Mesenchymal stem cell (in vitro differentiated cells and primary cell): ENCODE measurements around the gene SRRM4.
"Not testable (repeated sequence)": the region's sequence is repeated elsewhere in the genome, so short reads cannot be mapped to it uniquely, and the experiment has no call there.

Experiments used
- DNase-seq: peaks from one replicate; pipeline ENCODE4 v3.0.0-alpha.2; 2013
- H2AFZ ChIP-seq: one replicate; pipeline ENCODE4 v1.6.1; 2013; ENCODE audit warnings: low read depth, mild to moderate bottlenecking, control low read depth, inconsistent platforms, low read length, moderate library complexity
- H2AK5ac ChIP-seq: 2 replicates; pipeline ENCODE4 v1.6.1; 2013; ENCODE audit warnings: low read length, moderate library complexity, mild to moderate bottlenecking, inconsistent platforms; ENCODE audit not compliant: severe bottlenecking
- H2BK120ac ChIP-seq: one replicate; pipeline ENCODE4 v1.6.1; 2013; ENCODE audit warnings: low read depth, mild to moderate bottlenecking, inconsistent platforms, low read length, moderate library complexity
- H2BK12ac ChIP-seq, 2 experiments: one replicate each; pipeline ENCODE4 v1.6.1; 2013; ENCODE audit warnings: inconsistent platforms in 2 of 2, low read length in 2 of 2, mild to moderate bottlenecking in 2 of 2, moderate library complexity in 2 of 2, control low read depth in 1 of 2
- H2BK15ac ChIP-seq: one replicate; pipeline ENCODE4 v1.6.1; 2013; ENCODE audit warnings: mild to moderate bottlenecking, low read depth, inconsistent platforms; ENCODE audit not compliant: poor library complexity, severe bottlenecking
- H2BK5ac ChIP-seq: 2 replicates; pipeline ENCODE4 v1.6.1; 2013; ENCODE audit warnings: low read depth, mild to moderate bottlenecking, low read length, control low read depth, inconsistent platforms; ENCODE audit not compliant: poor library complexity, severe bottlenecking
- H3K14ac ChIP-seq, 2 experiments: one replicate each; pipeline ENCODE4 v1.6.1; 2013; ENCODE audit warnings: inconsistent platforms in 2 of 2, low read length in 2 of 2, control low read depth in 1 of 2, mild to moderate bottlenecking in 1 of 2, moderate library complexity in 1 of 2
- H3K18ac ChIP-seq, 2 experiments: one replicate each; pipeline ENCODE4 v1.6.1; 2013; ENCODE audit warnings: inconsistent platforms in 2 of 2, low read length in 2 of 2, control low read depth in 1 of 2, low read depth in 1 of 2, mild to moderate bottlenecking in 1 of 2
- H3K23ac ChIP-seq, 2 experiments: one replicate each; pipeline ENCODE4 v1.6.1; 2013; ENCODE audit warnings: inconsistent platforms in 2 of 2, low read length in 2 of 2, mild to moderate bottlenecking in 2 of 2, moderate library complexity in 2 of 2, control low read depth in 1 of 2
- H3K27ac ChIP-seq: 2 replicates; pipeline ENCODE4 v1.5.1; 2013; ENCODE audit warnings: mild to moderate bottlenecking, moderate library complexity, low read length, control low read depth, inconsistent platforms; ENCODE audit not compliant: poor library complexity, severe bottlenecking
- H3K27me3 ChIP-seq, 2 experiments: 2 replicates each; pipeline versions ENCODE4 v1.6.1 to v1.7.0; 2013; ENCODE audit warnings: low read length in 2 of 2, mild to moderate bottlenecking in 2 of 2, moderate library complexity in 2 of 2, control low read depth in 1 of 2, inconsistent platforms in 1 of 2; ENCODE audit not compliant: control insufficient read depth in 1 of 2, insufficient read depth in 1 of 2
- H3K36me3 ChIP-seq, 2 experiments: 2 replicates each; pipeline versions ENCODE4 v1.6.1 to v1.7.0; 2013; ENCODE audit warnings: low read length in 2 of 2, control low read depth in 1 of 2, inconsistent platforms in 1 of 2, low read depth in 1 of 2, mild to moderate bottlenecking in 1 of 2; ENCODE audit not compliant: insufficient read depth in 2 of 2, control insufficient read depth in 1 of 2
- H3K4ac ChIP-seq, 2 experiments: one replicate each; pipeline ENCODE4 v1.6.1; 2013; ENCODE audit warnings: inconsistent platforms in 2 of 2, low read length in 2 of 2, mild to moderate bottlenecking in 2 of 2, moderate library complexity in 2 of 2, control low read depth in 1 of 2, low read depth in 1 of 2
- H3K4me1 ChIP-seq: 2 replicates; pipeline ENCODE4 v1.6.1; 2013; ENCODE audit warnings: low read depth, low read length, control low read depth; ENCODE audit not compliant: control insufficient read depth, insufficient read depth
- H3K4me2 ChIP-seq: 2 replicates; pipeline ENCODE4 v1.6.1; 2013; ENCODE audit warnings: low read length, mild to moderate bottlenecking, inconsistent platforms; ENCODE audit not compliant: poor library complexity, severe bottlenecking
- H3K4me3 ChIP-seq, 2 experiments: 2 replicates each; pipeline versions ENCODE4 v1.5.1 to v1.7.0; 2013; ENCODE audit warnings: low read length in 2 of 2, mild to moderate bottlenecking in 2 of 2, control low read depth in 1 of 2, low read depth in 1 of 2; ENCODE audit not compliant: insufficient read depth in 1 of 2
- H3K79me1 ChIP-seq: replicated peaks from 2 replicates; pipeline ENCODE4 v1.6.1; 2013; ENCODE audit warnings: mild to moderate bottlenecking, control low read depth, low read length, inconsistent platforms; ENCODE audit not compliant: poor library complexity, severe bottlenecking
- H3K9ac ChIP-seq: 2 replicates; pipeline ENCODE4 v1.7.0; 2013; ENCODE audit warnings: mild to moderate bottlenecking, low read length, moderate library complexity
- H3K9me3 ChIP-seq: 2 replicates; pipeline ENCODE4 v1.7.0; 2013; ENCODE audit warnings: mild to moderate bottlenecking, low read length; ENCODE audit not compliant: control insufficient read depth
- H4K8ac ChIP-seq: one replicate; pipeline ENCODE4 v1.6.1; 2013; ENCODE audit warnings: inconsistent platforms, mild to moderate bottlenecking, low read length, moderate library complexity
- H4K91ac ChIP-seq: one replicate; pipeline ENCODE4 v1.6.1; 2013; ENCODE audit warnings: mild to moderate bottlenecking, low read length, inconsistent platforms
- WGBS: methylation state at CpG from one replicate; pipeline ENCODE4 v1.1.7; 2013; ENCODE audit warnings: mixed read lengths; 5-methylcytosine and 5-hydroxymethylcytosine counted together

Gene SRRM4

GRCh38 chr12:119102714-119103113, 121.4 kb downstream of the SRRM4 start:
- WGBS = 79% methylated on average over 1 of the region's 1 CpG
- no peak overlapping the region for H3K4me3 ChIP-seq

DNA sequence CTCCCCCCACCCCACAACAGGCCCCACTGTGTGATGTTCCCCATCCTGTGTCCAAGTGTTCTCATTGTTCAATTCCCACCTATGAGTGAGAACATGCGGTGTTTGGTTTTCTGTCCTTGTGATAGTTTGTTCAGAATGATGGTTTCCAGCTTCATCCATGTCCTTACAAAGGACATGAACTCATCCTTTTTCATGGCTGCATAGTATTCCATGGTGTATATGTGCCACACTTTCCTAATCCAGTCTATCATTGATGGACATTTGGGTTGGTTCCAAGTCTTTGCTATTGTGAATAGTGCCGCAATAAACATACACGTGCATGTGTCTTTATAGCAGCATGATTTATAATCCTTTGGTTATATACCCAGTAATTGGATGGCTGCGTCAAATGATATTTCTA, 123.6 kb downstream of the SRRM4 start:
- H2BK5ac ChIP-seq, H4K8ac ChIP-seq, H3K79me1 ChIP-seq, H3K4me2 ChIP-seq, H3K18ac ChIP-seq, H3K4me1 ChIP-seq, H3K27ac ChIP-seq, H3K27me3 ChIP-seq, H3K14ac ChIP-seq, H2BK15ac ChIP-seq, H2AFZ ChIP-seq, H3K36me3 ChIP-seq, H2BK120ac ChIP-seq, H3K4ac ChIP-seq, H3K23ac ChIP-seq, H3K9me3 ChIP-seq, DNase-seq, H4K91ac ChIP-seq, H2BK12ac ChIP-seq, H3K9ac ChIP-seq, H2AK5ac ChIP-seq, H3K4me3 ChIP-seq: not testable (repeated sequence)
- WGBS = 100% methylated on average over 1 of the region's 4 CpGs

More at GRCh38 chr12:119102714-119103113, 121.4 kb downstream of the SRRM4 start:
- H3K23ac ChIP-seq = no peak overlapping the region
- no peak for DNase-seq
- no peak overlapping the region for H2AK5ac ChIP-seq
- no peak overlapping the region for H4K91ac ChIP-seq
- H4K8ac ChIP-seq = no peak overlapping the region
- H3K79me1 ChIP-seq = no peaks in the 10 kb centered on the region
- no peaks in the 10 kb centered on the region for H3K27me3 ChIP-seq
- no peak overlapping the region for H2BK5ac ChIP-seq
- peaks cover 4% of the 10 kb centered on the region for H3K9me3 ChIP-seq
- no peak overlapping the region for H2AFZ ChIP-seq
- no peaks in the 10 kb centered on the region for H3K36me3 ChIP-seq
- H3K4me2 ChIP-seq = no peak overlapping the region
- no peak overlapping the region for H3K4ac ChIP-seq
- no peak overlapping the region for H2BK12ac ChIP-seq
- no peak overlapping the region for H2BK120ac ChIP-seq
- H3K14ac ChIP-seq = no peak overlapping the region
- H2BK15ac ChIP-seq = no peak overlapping the region
- no peak overlapping the region for H3K18ac ChIP-seq
- H3K4me1 ChIP-seq = no peaks in the 10 kb centered on the region
- H3K27ac ChIP-seq = no peak overlapping the region
- no peak overlapping the region for H3K9ac ChIP-seq

DNA sequence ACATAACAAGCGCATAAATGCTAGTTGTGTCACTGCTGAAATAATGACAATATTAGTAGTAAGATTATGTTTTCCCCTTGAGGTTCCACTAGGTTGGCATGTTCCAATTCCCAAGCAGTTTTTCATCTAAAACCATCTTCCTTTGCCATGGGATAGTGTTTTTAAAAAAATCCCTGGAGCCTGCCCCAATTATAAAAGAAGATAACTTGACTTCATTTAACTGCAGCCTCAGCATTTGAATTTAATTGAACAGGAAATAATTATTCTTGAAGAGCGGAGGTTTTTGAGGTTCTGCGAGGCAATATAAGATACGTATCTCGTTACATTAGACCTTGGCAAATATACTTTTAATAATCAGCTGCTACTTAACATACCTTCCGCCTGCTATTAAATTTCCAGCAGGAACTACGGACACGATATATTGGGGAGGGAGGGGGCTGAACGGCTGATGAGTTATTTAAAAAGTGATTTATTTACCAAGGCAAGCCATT, 132.2 kb downstream of the SRRM4 start:
- no peak overlapping the region for H4K91ac ChIP-seq
- H3K23ac ChIP-seq = no peak overlapping the region
- H3K4ac ChIP-seq = no peak overlapping the region
- H2BK12ac ChIP-seq = no peak overlapping the region
- no peaks in the 10 kb centered on the region for H3K4me1 ChIP-seq
- no peak overlapping the region for H3K18ac ChIP-seq
- no peak overlapping the region for H3K27ac ChIP-seq
- H2BK15ac ChIP-seq = no peak overlapping the region
- no peaks in the 10 kb centered on the region for H3K9me3 ChIP-seq
- H2AK5ac ChIP-seq = no peak overlapping the region
- 100% methylated on average over 3 of the region's 9 CpGs for WGBS
- no peak overlapping the region for H3K4me3 ChIP-seq
- peaks cover 0 to 4% of the 10 kb centered on the region in 2 experiments for H3K27me3 ChIP-seq
- H3K79me1 ChIP-seq = no peaks in the 10 kb centered on the region
- H3K9ac ChIP-seq = no peak overlapping the region
- H3K14ac ChIP-seq = no peak overlapping the region
- H2BK120ac ChIP-seq = no peak overlapping the region
- H2AFZ ChIP-seq = no peak overlapping the region
- H4K8ac ChIP-seq = no peak overlapping the region
- no peak for DNase-seq
- H2BK5ac ChIP-seq = no peak overlapping the region
- H3K36me3 ChIP-seq = no peaks in the 10 kb centered on the region
- H3K4me2 ChIP-seq = no peak overlapping the region

DNA sequence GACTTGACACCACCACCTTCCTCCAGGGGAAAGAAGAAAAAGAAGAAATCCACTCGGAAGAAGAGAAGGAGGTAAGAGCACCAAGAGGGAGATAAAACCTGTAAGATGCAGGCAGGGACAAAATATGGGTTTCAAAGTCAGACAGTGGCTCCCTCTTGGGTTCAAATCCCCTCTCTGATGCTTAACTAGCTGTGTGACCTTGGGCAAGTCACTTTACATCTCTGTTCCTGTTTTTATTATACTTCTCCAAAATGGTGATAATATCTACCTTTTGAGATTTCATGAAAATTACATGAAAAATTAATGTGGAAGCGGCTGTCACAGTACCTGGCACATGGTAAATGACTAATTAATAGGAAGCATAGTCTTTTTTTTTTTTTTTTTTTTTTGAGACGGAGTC, 133.0 kb downstream of the SRRM4 start:
- no peak for DNase-seq
- WGBS = 54% methylated on average over 1 of the region's 3 CpGs
- Histone ChIP-seq H3K4me1 (no peaks in the 10 kb centered on the region), H4K8ac (no peak overlapping the region), H2BK12ac (no peak overlapping the region), H2BK120ac (no peak overlapping the region), H4K91ac (no peak overlapping the region), H3K27me3 (peaks cover 1 to 4% of the 10 kb centered on the region in 2 experiments), H3K23ac (no peak overlapping the region), H3K79me1 (no peaks in the 10 kb centered on the region), H3K4ac (no peak overlapping the region), H3K4me3 (no peak overlapping the region), H2BK15ac (no peak overlapping the region), H3K9ac (no peak overlapping the region), H2AFZ (no peak overlapping the region), H3K14ac (no peak overlapping the region), H3K18ac (no peak overlapping the region), H2BK5ac (no peak overlapping the region), H3K27ac (no peak overlapping the region), H3K36me3 (no peaks in the 10 kb centered on the region), H3K9me3 (no peaks in the 10 kb centered on the region), H2AK5ac (no peak overlapping the region), H3K4me2 (no peak overlapping the region)
